ENCODE data around the gene INSIG1. TPM values are rescaled to one million over a fixed set of nuclear protein-coding genes. Genes with fewer than 3 reads are reported as not detected.

Gene INSIG1
- total and polyA plus RNA-seq, 4 donors: 118 to 219 (median 193) TPM

GRCh38 chr7:155248366-155248756 is 49.3 kb upstream of the INSIG1 start:
- Histone ChIP-seq H3K9me3 (ENCODE audit: control insufficient read depth in 4 of 4, low read length in 3 of 4) (no peaks in the 10 kb centered on the region), H3K36me3 (ENCODE audit: control insufficient read depth in 4 of 4, insufficient read depth in 3 of 4, low read depth in 1 of 4, low read length in 3 of 4) (peaks cover 2 to 26% (median 13%) of the 10 kb centered on the region in 4 donors), H3K27ac (ENCODE audit: low read depth in 1 of 2, low read length in 2 of 2) (no peak overlapping the region), H3K4me3 (ENCODE audit: low read depth in 1 of 3, low read length in 3 of 3) (no peak overlapping the region), H3K27me3 (ENCODE audit: control insufficient read depth in 4 of 4, insufficient read depth in 4 of 4, low read length in 3 of 4) (no peaks in the 10 kb centered on the region), H3K4me1 (ENCODE audit: control insufficient read depth in 4 of 4, insufficient read depth in 4 of 4, low read length in 3 of 4) (peaks cover 4 to 20% (median 9%) of the 10 kb centered on the region in 4 donors), H3K9ac (ENCODE audit: low read depth in 1 of 2, low read length in 2 of 2) (no peak overlapping the region)
- 84% methylated on average over 10 of the region's 10 CpGs for WGBS
- TF ChIP-seq SP1 (IDR thresholded peaks at IDR 0.05) (no peak), RAD21 (IDR thresholded peaks at IDR 0.05) (no peak), YY1 (IDR thresholded peaks at IDR 0.05) (no peak), MAX (IDR thresholded peaks at IDR 0.05) (no peak), HNF4G (IDR thresholded peaks at IDR 0.05) (no peak), HNF4A (conservative IDR thresholded peaks at IDR 0.05) (no peak)
- DNase-seq (ENCODE audit: low spot score): no peak

GRCh38 chr7:155251831-155252230 is 45.8 kb upstream of the INSIG1 start:
- H3K36me3 ChIP-seq (ENCODE audit: control insufficient read depth in 4 of 4, insufficient read depth in 3 of 4, low read depth in 1 of 4, low read length in 3 of 4): peaks cover 2 to 22% (median 13%) of the 10 kb centered on the region in 4 donors
- peak overlapping the region; percentile 97 to 98 for H3K27ac ChIP-seq (ENCODE audit: low read depth in 1 of 2, low read length in 2 of 2)
- TF ChIP-seq GABPA (IDR thresholded peaks at IDR 0.05 in 1 of 2, conservative IDR thresholded peaks at IDR 0.05 in 1 of 2) (peak in 1 of 2 donors; percentile 36), NR2F2 (IDR thresholded peaks at IDR 0.05) (peak; percentile 9), MAX (IDR thresholded peaks at IDR 0.05) (peak; percentile 93), RXRA (IDR thresholded peaks at IDR 0.05) (peak; percentile 96 to 98), REST (IDR thresholded peaks at IDR 0.05) (peak; percentile 83), YY1 (IDR thresholded peaks at IDR 0.05) (peak; percentile 82), EGR1 (IDR thresholded peaks at IDR 0.05; ENCODE audit: low read depth in 2 of 2) (peak; percentile 28 to 83), HNF4G (IDR thresholded peaks at IDR 0.05) (peak; percentile 68), ZBTB33 (IDR thresholded peaks at IDR 0.05) (peak; percentile 80), TAF1 (conservative IDR thresholded peaks at IDR 0.05) (peak; percentile 88), CTCF (IDR thresholded peaks at IDR 0.05; ENCODE audit: low read depth, low read length, missing input control) (no peak), SP1 (IDR thresholded peaks at IDR 0.05) (peak; percentile 97), FOXA2 (IDR thresholded peaks at IDR 0.05) (peak; percentile 33), FOXA1 (IDR thresholded peaks at IDR 0.05) (peak; percentile 36), RAD21 (IDR thresholded peaks at IDR 0.05) (peak; percentile 58 to 59), ATF3 (IDR thresholded peaks at IDR 0.05) (no peak), HNF4A (conservative IDR thresholded peaks at IDR 0.05) (peak; percentile 93 to 95), JUND (IDR thresholded peaks at IDR 0.05) (peak; percentile 90 to 92)
- peak overlapping the region; percentile 45 to 62 (median 56) for H3K4me3 ChIP-seq (ENCODE audit: low read depth in 1 of 3, low read length in 3 of 3)
- no peak for DNase-seq (ENCODE audit: low spot score)
- peak overlapping the region; percentile 80 to 93 for H3K9ac ChIP-seq (ENCODE audit: low read depth in 1 of 2, low read length in 2 of 2)
- no peaks in the 10 kb centered on the region for H3K9me3 ChIP-seq (ENCODE audit: control insufficient read depth in 4 of 4, low read length in 3 of 4)
- H3K27me3 ChIP-seq (ENCODE audit: control insufficient read depth in 4 of 4, insufficient read depth in 4 of 4, low read length in 3 of 4): no peaks in the 10 kb centered on the region
- peaks cover 4 to 33% (median 13%) of the 10 kb centered on the region in 4 donors for H3K4me1 ChIP-seq (ENCODE audit: control insufficient read depth in 4 of 4, insufficient read depth in 4 of 4, low read length in 3 of 4)
- 26% methylated on average over 7 of the region's 7 CpGs for WGBS

All from liver (tissue), 9 donors.